Lung (tissue), 12 donors: ENCODE measurements around the gene CAMKV. TPM values are rescaled to one million over a fixed set of nuclear protein-coding genes. Genes with fewer than 3 reads are reported as not detected.

ENCODE experiments used
- ATAC-seq: fragments of 200-7000 bp; cut with Tn5 transposase; one replicate; pipeline ENCODE4 v1.9.1; 2020; ENCODE audit warnings: moderate number of reproducible peaks; ENCODE audit not compliant: insufficient read depth, low FRiP score
- DNase-seq, 3 donors: peaks; one replicate each; pipeline ENCODE4 v3.0.0-alpha.2; 2013 to 2017
- H3K27ac ChIP-seq, 2 donors: one replicate each; pipeline ENCODE4 v1.5.1; 2013; ENCODE audit warnings: mild to moderate bottlenecking in 2 of 2, moderate library complexity in 2 of 2, control low read depth in 1 of 2, inconsistent platforms in 1 of 2, low read depth in 1 of 2, low read length in 1 of 2
- H3K27me3 ChIP-seq, 3 donors: one replicate each; pipeline ENCODE4 v1.5.1; 2013; ENCODE audit warnings: low read length in 2 of 3; ENCODE audit not compliant: control insufficient read depth in 3 of 3, insufficient read depth in 3 of 3
- H3K36me3 ChIP-seq, 4 donors: one replicate each; pipeline ENCODE4 v1.5.1; 2013; ENCODE audit warnings: low read length in 4 of 4, mild to moderate bottlenecking in 1 of 4, moderate library complexity in 1 of 4; ENCODE audit not compliant: control insufficient read depth in 4 of 4, insufficient read depth in 4 of 4
- H3K4me1 ChIP-seq, 5 donors: one replicate each; pipeline ENCODE4 v1.5.1; 2013; ENCODE audit warnings: low read length in 5 of 5, mild to moderate bottlenecking in 2 of 5, moderate library complexity in 1 of 5; ENCODE audit not compliant: control insufficient read depth in 5 of 5, insufficient read depth in 5 of 5
- H3K4me3 ChIP-seq: one replicate; pipeline ENCODE4 v1.5.1; 2013; ENCODE audit warnings: mild to moderate bottlenecking, control low read depth, moderate library complexity
- H3K9ac ChIP-seq, 2 donors: one replicate each; pipeline ENCODE4 v1.5.1; 2013; ENCODE audit warnings: low read length in 2 of 2, control low read depth in 1 of 2; ENCODE audit not compliant: insufficient read depth in 1 of 2
- H3K9me3 ChIP-seq, 4 donors: one replicate each; pipeline ENCODE4 v1.5.1; 2013; ENCODE audit warnings: low read length in 3 of 4, mild to moderate bottlenecking in 1 of 4, moderate library complexity in 1 of 4; ENCODE audit not compliant: control insufficient read depth in 4 of 4, insufficient read depth in 3 of 4
- CTCF ChIP-seq: IDR thresholded peaks from 2 replicates; pipeline ENCODE4 v1.5.1; 2012; ENCODE audit warnings: mild to moderate bottlenecking; ENCODE audit errors: control extremely low read depth, extremely low read depth
- WGBS, 2 donors: extraction: QIAGEN DNeasy Blood & Tissue Kit; methylation state at CpG; one replicate each; pipeline ENCODE4 v1.1.7; 2013; 5-methylcytosine and 5-hydroxymethylcytosine counted together
- polyA plus RNA-seq, 2 donors: library from polyadenylated mRNA; stranded (reverse); fragments of 200-250 nt; gene quantifications; one replicate each; pipeline ENCODE4 v1.2.1, GENCODE V29; 2013
- total RNA-seq, 2 donors: library from RNA; depleted of rRNA in 1 of 2; stranded (reverse); fragments of >200 nt in 1 of 2; gene quantifications; one replicate each; pipeline ENCODE4 v1.2.1, GENCODE V29; 2014 to 2021
- donor health status: control.
- donor health status: control.
- donor health status: Bipolar disorder and iron deficiency.
- donor health status: healthy.
- donor health status: DM: yes; HTN: yes; CAD: no.

The CAMKV gene
- total and polyA plus RNA-seq, 4 donors: 0.34 TPM; not detected in 3

DNA sequence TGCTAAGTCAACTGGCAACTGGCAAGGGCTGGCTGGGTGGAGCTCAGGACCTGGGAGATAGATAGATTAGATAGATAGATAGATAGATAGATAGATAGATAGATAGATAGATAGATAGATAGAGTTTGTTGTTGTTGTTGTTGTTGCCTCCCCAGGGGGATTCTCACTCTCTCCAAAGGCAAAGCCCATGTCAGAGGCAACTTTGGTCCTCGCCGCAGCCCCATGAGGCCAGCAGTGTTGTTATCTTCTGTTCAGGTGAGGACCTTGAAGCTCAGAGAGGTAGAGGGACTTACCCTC is 41.4 kb upstream of the CAMKV start:
- no peak for ATAC-seq
- WGBS, 2 donors: 94 to 100% methylated on average over 2 of the region's 2 CpGs
- Histone ChIP-seq H3K9me3 (no peaks in the 10 kb centered on the region), H3K27ac (no peak overlapping the region), H3K36me3 (peaks cover 0 to 36% (median 3%) of the 10 kb centered on the region in 4 donors), H3K4me3 (no peak overlapping the region), H3K27me3 (no peaks in the 10 kb centered on the region), H3K9ac (no peak overlapping the region), H3K4me1 (peaks cover 0 to 4% (median 0%) of the 10 kb centered on the region in 5 donors)
- no peak for TF ChIP-seq CTCF
- no peak for DNase-seq

- Histone ChIP-seq H3K36me3 (peaks cover 0 to 36% (median 3%) of the 10 kb centered on the region in 4 donors), H3K9ac (no peak overlapping the region), H3K27me3 (no peaks in the 10 kb centered on the region), H3K27ac (no peak overlapping the region), H3K9me3 (no peaks in the 10 kb centered on the region), H3K4me1 (peaks cover 0 to 10% (median 2%) of the 10 kb centered on the region in 5 donors), H3K4me3 (no peak overlapping the region)
- no peak for TF ChIP-seq CTCF
- ATAC-seq (no peak), DNase-seq (no peak)
- WGBS, 2 donors: 88 to 89% methylated on average over 48 of the region's 48 CpGs
These were observed 40.9 kb upstream of the CAMKV start for GRCh38 chr3:49910409-49911123.

DNA sequence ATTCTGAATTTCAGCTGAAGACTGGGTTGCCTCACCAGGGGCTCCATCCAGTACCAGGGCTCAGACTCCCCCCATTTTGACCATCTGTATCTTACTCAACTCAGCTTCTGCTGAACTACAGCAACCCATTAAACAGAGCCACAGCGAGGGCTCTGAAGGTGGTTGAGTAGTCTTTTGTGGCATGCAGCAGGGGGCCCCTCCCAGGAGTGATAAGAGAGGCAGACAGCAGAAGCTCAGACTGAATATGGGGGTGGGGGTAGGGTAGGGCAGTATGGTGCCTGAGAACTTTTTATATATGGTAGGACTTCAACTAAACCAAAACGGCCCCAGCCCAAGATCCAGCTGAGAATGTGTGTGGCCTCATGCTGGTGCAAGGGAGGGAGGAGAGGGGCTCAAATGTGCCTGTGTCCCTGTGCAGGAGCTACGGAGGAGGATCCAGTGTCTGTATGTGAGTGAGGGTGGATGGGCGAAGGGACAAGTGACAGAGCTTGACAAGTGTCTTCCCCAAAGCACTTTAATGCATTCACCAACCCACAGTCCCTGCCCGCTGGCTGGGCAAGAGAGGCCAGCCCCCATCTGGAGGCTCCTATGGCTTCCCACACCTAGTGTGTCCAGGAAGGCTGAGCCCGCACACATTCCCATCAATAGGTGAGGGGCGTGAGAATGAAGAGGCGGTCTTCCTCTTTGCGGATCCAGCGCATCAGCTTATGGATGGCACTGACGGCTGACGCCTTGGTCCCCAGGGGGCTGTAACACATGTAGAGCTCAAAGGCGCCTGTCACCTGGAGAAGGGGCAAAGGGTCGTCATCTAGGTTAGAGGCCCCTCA is 38.9 kb upstream of the CAMKV start:
- Histone ChIP-seq H3K9me3 (no peaks in the 10 kb centered on the region), H3K4me1 (peaks cover 0 to 16% (median 7%) of the 10 kb centered on the region in 5 donors), H3K27me3 (no peaks in the 10 kb centered on the region), H3K36me3 (peaks cover 0 to 36% (median 3%) of the 10 kb centered on the region in 4 donors), H3K9ac (no peak overlapping the region), H3K4me3 (no peak overlapping the region), H3K27ac (no peak overlapping the region)
- no peak for DNase-seq
- WGBS, 2 donors: 94 to 95% methylated on average over 14 of the region's 14 CpGs
- ATAC-seq: no peak
- no peak for TF ChIP-seq CTCF
